K562 (cell line): ENCODE data around the gene ARL5C. TPM values are rescaled to one million over a fixed set of nuclear protein-coding genes. Genes with fewer than 3 reads are reported as not detected.

Experiments used
- ATAC-seq: fragments of 200-7000 bp; cut with Tn5 transposase; 3 replicates; pipeline ENCODE4 v1.9.1; 2020; ENCODE audit warnings: moderate library complexity
- BruUV-seq: library from RNA; stranded (reverse); fragments of 400-500 nt; replicated peaks from 2 replicates; lab custom pipeline; 2021; lab: Mats Ljungman, UMichigan
- CTCF ChIA-PET: fragments of 300-600 bp; formaldehyde crosslinking; extraction: SDS; loops from one replicate; lab custom pipeline; 2021; ENCODE audit warnings: low intra/inter-chr PET ratio; lab: Yijun Ruan, JAX
- POLR2A ChIA-PET: fragments of 300-600, 350-650 bp; sonication (Branson Sonifier 250); formaldehyde crosslinking; extraction: SDS; loops from one replicate; lab custom pipeline; 2021; ENCODE audit warnings: antibody characterized with exemption, inconsistent platforms; lab: Yijun Ruan, JAX
- DNase-seq, 4 experiments: peaks; one replicate each; pipeline versions ENCODE4 v3.0.0 to v3.0.0-alpha.2; 2011 to 2018; ENCODE audit warnings: low spot score in 3 of 4, mixed read lengths in 3 of 4; ENCODE audit errors: extremely low read depth in 1 of 4
- FAIRE-seq: peaks from 2 replicates; lab custom pipeline; 2011; peaks lifted over from hg19 to GRCh38; lab: Jason Lieb, UNC
- H2AFZ ChIP-seq: 2 replicates; pipeline ENCODE4 v1.6.0; 2011; ENCODE audit warnings: low read depth, low read length, control low read depth, inconsistent platforms
- H3K27ac ChIP-seq: fragments of 200-600 bp; 3 replicates; pipeline ENCODE4 v1.8.0; 2011; ENCODE audit warnings: low read depth, mild to moderate bottlenecking, control low read depth, inconsistent platforms, low read length, moderate library complexity, mixed read lengths; ENCODE audit errors: extremely low read depth
- H3K27me3 ChIP-seq, 2 experiments: fragments of 300-600 bp in 1 of 2; 2 replicates in 1 of 2; 3 replicates in 1 of 2; pipeline versions ENCODE4 v1.6.0 to v1.8.0; 2011; ENCODE audit warnings: inconsistent platforms in 2 of 2, low read length in 2 of 2, mild to moderate bottlenecking in 1 of 2, mixed read lengths in 1 of 2, moderate library complexity in 1 of 2; ENCODE audit not compliant: control insufficient read depth in 2 of 2, insufficient read depth in 2 of 2
- H3K36me3 ChIP-seq: fragments of 300-600 bp; 3 replicates; pipeline ENCODE4 v1.8.0; 2011; ENCODE audit warnings: mild to moderate bottlenecking, low read length, inconsistent platforms; ENCODE audit not compliant: control insufficient read depth, insufficient read depth
- H3K4me1 ChIP-seq, 2 experiments: fragments of 200-600 bp in 1 of 2; replicated peaks in 1 of 2; 2 replicates in 1 of 2; 3 replicates in 1 of 2; pipeline versions ENCODE4 v1.5.1 to v1.8.0; 2011; ENCODE audit warnings: inconsistent platforms in 2 of 2, low read length in 2 of 2, mild to moderate bottlenecking in 1 of 2, mixed read lengths in 1 of 2, moderate library complexity in 1 of 2; ENCODE audit not compliant: control insufficient read depth in 2 of 2, insufficient read depth in 2 of 2
- H3K4me2 ChIP-seq: 2 replicates; pipeline ENCODE4 v1.6.1; 2011; ENCODE audit warnings: low read length, control low read depth, inconsistent platforms, mixed read lengths; ENCODE audit not compliant: insufficient read depth
- H3K4me3 ChIP-seq: fragments of 200-600 bp; sonication (generic), shearing (Covaris generic); 2 replicates; pipeline ENCODE4 v1.5.1; 2016; ENCODE audit warnings: control low read depth, inconsistent platforms
- H3K79me2 ChIP-seq: fragments of 200-600 bp; 3 replicates; pipeline ENCODE4 v1.8.0; 2011; ENCODE audit warnings: low read length, inconsistent platforms; ENCODE audit not compliant: control insufficient read depth, insufficient read depth
- H3K9ac ChIP-seq, 2 experiments: 2 replicates each; pipeline versions ENCODE4 v1.6.0 to v1.6.1; 2011; ENCODE audit warnings: low read depth in 2 of 2, low read length in 2 of 2, control low read depth in 1 of 2, inconsistent platforms in 1 of 2, mild to moderate bottlenecking in 1 of 2, mixed read lengths in 1 of 2; ENCODE audit not compliant: insufficient read depth in 1 of 2
- H3K9me1 ChIP-seq: one replicate; pipeline ENCODE4 v1.6.0; 2011; ENCODE audit warnings: inconsistent platforms, mild to moderate bottlenecking, low read length, moderate library complexity; ENCODE audit not compliant: control insufficient read depth, insufficient read depth
- H3K9me3 ChIP-seq: replicated peaks from 2 replicates; pipeline ENCODE4 v1.5.1; 2011; ENCODE audit warnings: low read depth, low read length, inconsistent platforms; ENCODE audit not compliant: control insufficient read depth, insufficient read depth
- H4K20me1 ChIP-seq: replicated peaks from 2 replicates; pipeline ENCODE4 v1.6.1; 2011; ENCODE audit warnings: low read length, inconsistent platforms, mixed read lengths; ENCODE audit not compliant: control insufficient read depth, insufficient read depth
- CEBPB ChIP-seq: fragments of 450-650 bp; IDR thresholded peaks from 2 replicates; pipeline ENCODE4 v1.6.1; 2016; ENCODE audit warnings: missing genetic modification characterization, missing compliant biosample characterization
- CTCF ChIP-seq, 3 experiments: IDR thresholded peaks in 2 of 3; conservative IDR thresholded peaks in 1 of 3; 2 replicates each; pipeline ENCODE4 v1.5.1; 2011 to 2012; ENCODE audit warnings: low read length in 3 of 3, mild to moderate bottlenecking in 3 of 3, control low read depth in 2 of 3, improper control_type of control experiment in 1 of 3, inconsistent platforms in 1 of 3, low read depth in 1 of 3, mixed read lengths in 1 of 3, moderate library complexity in 1 of 3; ENCODE audit not compliant: insufficient read depth in 2 of 3
- FOXA3 ChIP-seq, 2 experiments: fragments of 450-650 bp in 1 of 2; sonication (generic) in 1 of 2; formaldehyde crosslinking; IDR thresholded peaks in 1 of 2; conservative IDR thresholded peaks in 1 of 2; 2 replicates each; pipeline versions ENCODE4 v1.4.0 to v1.8.0; 2020 to 2022; ENCODE audit warnings: mild to moderate bottlenecking in 2 of 2, missing genetic modification reagents in 1 of 2
- FOXK2 ChIP-seq, 2 experiments: fragments of 450-650 bp; IDR thresholded peaks in 1 of 2; conservative IDR thresholded peaks in 1 of 2; 2 replicates each; pipeline ENCODE4 v1.6.1; 2016; ENCODE audit warnings: low read depth in 2 of 2, mild to moderate bottlenecking in 1 of 2
- RBFOX2 ChIP-seq: fragments of 200-400 bp; formaldehyde crosslinking; IDR thresholded peaks from 2 replicates; pipeline ENCODE4 v1.6.1; 2017; ENCODE audit warnings: low read depth, mild to moderate bottlenecking, low read length, moderate library complexity
- ZNF146 ChIP-seq: IDR thresholded peaks from one replicate; pipeline ENCODE4 v1.6.1; 2018; ENCODE audit warnings: missing compliant biosample characterization; ENCODE audit not compliant: unreplicated experiment
- WGBS: fragments of 100-300 bp; shearing (Covaris generic); methylation state at CpG from one replicate; pipeline ENCODE4 v1.1.6; 2016; ENCODE audit warnings: low coverage, mixed read lengths; ENCODE audit not compliant: insufficient coverage; ENCODE audit errors: missing lambda C conversion rate; 5-methylcytosine and 5-hydroxymethylcytosine counted together
- in situ Hi-C: fragments of 300-500 bp; cut with MboI; formaldehyde crosslinking; loops from 4 replicates; pipeline ENCODE4 v1.15.0; 2018; ENCODE audit warnings: inconsistent platforms, mixed read lengths
- intact Hi-C: fragments of 100-400 bp; cut with micrococcal nuclease; formaldehyde crosslinking; loops from 2 replicates; pipeline ENCODE4 v1.14.2; 2022
- polyA plus RNA-seq, 8 experiments: library from polyadenylated mRNA; depleted of rRNA in 4 of 8; stranded (reverse) in 5 of 8; unstranded in 3 of 8; fragments of >200 nt; fragmentation: Nextera tagmentation in 2 of 8; fragmentation: Illumina TruSeq in 1 of 8; extraction: Ambion mirVana in 2 of 8; extraction: Trizol in 1 of 8; gene quantifications; 2 replicates each; pipeline versions ENCODE4 v1.2.1 to v1.2.3, GENCODE V29; 2011 to 2014; ENCODE audit warnings: inconsistent platforms in 1 of 8, missing spikeins in 1 of 8
- total RNA-seq, 7 experiments: library from RNA; depleted of rRNA in 6 of 7; stranded (reverse); fragments of >200 nt in 6 of 7; fragmentation: Illumina TruSeq in 2 of 7; extraction: Trizol in 2 of 7; gene quantifications; 2 replicates each; pipeline versions ENCODE4 v1.2.1 to v1.2.3, GENCODE V29; 2011 to 2021; ENCODE audit warnings: low replicate concordance in 1 of 7
- TF ChIP-seq, protein P1 (sequence below), 2 experiments: IDR thresholded peaks; 2 replicates each; pipeline ENCODE4 v1.6.1; 2012; ENCODE audit warnings: improper control_type of control experiment in 2 of 2, low read depth in 2 of 2, low read length in 2 of 2, borderline replicate concordance in 1 of 2

Gene ARL5C
- total and polyA plus RNA-seq, 9 of the 15 experiments (the other 6 are each of a cell fraction or from before 2014, with no cell fraction given), result not detected

- Histone ChIP-seq H3K4me3 (no peak overlapping the region), H3K4me2 (no peak overlapping the region), H3K36me3 (no peaks in the 10 kb centered on the region), H3K4me1 (peaks cover 4 to 9% of the 10 kb centered on the region in 2 experiments; a peak in 2 of 5 replicates), H3K9me3 (no peaks in the 10 kb centered on the region), H3K9me1 (peaks cover 6% of the 10 kb centered on the region), H2AFZ (no peak overlapping the region), H3K27me3 (peaks cover 61 to 76% of the 10 kb centered on the region in 2 experiments), H3K79me2 (no peaks in the 10 kb centered on the region), H3K27ac (no peak overlapping the region), H4K20me1 (0 out of 2 replicates have a peak, but pooled peaks cover 8% of the 10 kb centered on the region), H3K9ac (no peak overlapping the region)
- DNase-seq (peak in 3 of 4 experiments; percentile 15 to 32 (median 24)), FAIRE-seq (peak; percentile 32), ATAC-seq (peak; percentile 73)
- no TSS peak for BruUV-seq
- CTCF ChIA-PET, result no interaction called here
- POLR2A ChIA-PET, result interaction anchor here (0.5 to 1.0 kb wide), 3 partner anchors 14 to 237 kb away, joined by 3 read pairs; no protein-coding TSS in a partner anchor
- intact Hi-C loops (no loop called here), in situ Hi-C loops (no loop called here)
- WGBS, result 17% methylated on average over 8 of the region's 8 CpGs
- TF ChIP-seq CEBPB (tag), result no peak
- TF ChIP-seq ZNF146 (CRISPR knock-in tag), result no peak
- 0 out of 4 replicates have a peak, but pooled peaks of 1 of the 2 experiments have one; percentile 19 for TF ChIP-seq FOXK2 (conservative IDR thresholded peaks at IDR 0.05 in 1 of 2, IDR thresholded peaks at IDR 0.05 in 1 of 2; ENCODE audit: low read depth in 2 of 2)
- no peak for TF ChIP-seq RBFOX2
- 0 out of 4 replicates have a peak, but pooled peaks of 1 of the 2 experiments have one; percentile 46 for TF ChIP-seq FOXA3 (CRISPR knock-in tag; conservative IDR thresholded peaks at IDR 0.05 in 1 of 2, IDR thresholded peaks at IDR 0.05 in 1 of 2)
- TF ChIP-seq, protein P1, sequence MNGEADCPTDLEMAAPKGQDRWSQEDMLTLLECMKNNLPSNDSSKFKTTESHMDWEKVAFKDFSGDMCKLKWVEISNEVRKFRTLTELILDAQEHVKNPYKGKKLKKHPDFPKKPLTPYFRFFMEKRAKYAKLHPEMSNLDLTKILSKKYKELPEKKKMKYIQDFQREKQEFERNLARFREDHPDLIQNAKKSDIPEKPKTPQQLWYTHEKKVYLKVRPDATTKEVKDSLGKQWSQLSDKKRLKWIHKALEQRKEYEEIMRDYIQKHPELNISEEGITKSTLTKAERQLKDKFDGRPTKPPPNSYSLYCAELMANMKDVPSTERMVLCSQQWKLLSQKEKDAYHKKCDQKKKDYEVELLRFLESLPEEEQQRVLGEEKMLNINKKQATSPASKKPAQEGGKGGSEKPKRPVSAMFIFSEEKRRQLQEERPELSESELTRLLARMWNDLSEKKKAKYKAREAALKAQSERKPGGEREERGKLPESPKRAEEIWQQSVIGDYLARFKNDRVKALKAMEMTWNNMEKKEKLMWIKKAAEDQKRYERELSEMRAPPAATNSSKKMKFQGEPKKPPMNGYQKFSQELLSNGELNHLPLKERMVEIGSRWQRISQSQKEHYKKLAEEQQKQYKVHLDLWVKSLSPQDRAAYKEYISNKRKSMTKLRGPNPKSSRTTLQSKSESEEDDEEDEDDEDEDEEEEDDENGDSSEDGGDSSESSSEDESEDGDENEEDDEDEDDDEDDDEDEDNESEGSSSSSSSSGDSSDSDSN (IDR thresholded peaks at IDR 0.05; ENCODE audit: borderline replicate concordance in 1 of 2, low read depth in 2 of 2, low read length in 2 of 2), result no peak
- TF ChIP-seq CTCF (IDR thresholded peaks at IDR 0.05 in 2 of 3, conservative IDR thresholded peaks at IDR 0.05 in 1 of 3; ENCODE audit: insufficient read depth in 2 of 3, low read depth in 1 of 3, low read length in 3 of 3), result peak; percentile 27 to 51 (median 41); a peak in 4 of 6 replicates
- TF ChIP-seq, all 486 proteins: peak for 3
Measured at GRCh38 chr17:39107973-39108372, 58.0 kb downstream of the ARL5C start.
